ENCODE data around the gene SPATA3.

- no peak for TF ChIP-seq CTCF (IDR thresholded peaks at IDR 0.05; ENCODE audit: insufficient read depth, low read depth, low read length)
- TF ChIP-seq EZH2 (IDR thresholded peaks at IDR 0.05; ENCODE audit: insufficient read depth, low read length): no peak
Measured at GRCh38 chr2:230982528-230982927, 13.4 kb upstream of the SPATA3 start.

All from astrocyte (in vitro differentiated cells and primary cell).